ENCODE data around the gene GKN2.
A peak's percentile ranks its signal among the peaks of the same experiment; 100 is the strongest.
"Not testable (repeated sequence)": the region's sequence is repeated elsewhere in the genome, so short reads cannot be mapped to it uniquely, and the experiment has no call there.

GKN2 gene

GRCh38 chr2:68955432-68955831, 2.7 kb upstream of the GKN2 start:
- H3K27me3 ChIP-seq (replicated peaks; ENCODE audit: control insufficient read depth, insufficient read depth, low read length); H3K9me3 ChIP-seq (ENCODE audit: control insufficient read depth, low read length); DNase-seq (ENCODE audit: low read depth); H3K36me3 ChIP-seq (ENCODE audit: control insufficient read depth, insufficient read depth, low read length, severe bottlenecking); H3K4me3 ChIP-seq (ENCODE audit: low read length); H3K4me1 ChIP-seq (ENCODE audit: control insufficient read depth, insufficient read depth, low read length); H3K9ac ChIP-seq (ENCODE audit: low read length): not testable (repeated sequence)

- DNase-seq (ENCODE audit: low read depth), result no peak
- no peak overlapping the region for H3K4me3 ChIP-seq (ENCODE audit: low read length)
- H3K9ac ChIP-seq (ENCODE audit: low read length), result no peak overlapping the region
- no peaks in the 10 kb centered on the region for H3K9me3 ChIP-seq (ENCODE audit: control insufficient read depth, low read length)
- no peaks in the 10 kb centered on the region for H3K4me1 ChIP-seq (ENCODE audit: control insufficient read depth, insufficient read depth, low read length)
- no peaks in the 10 kb centered on the region for H3K36me3 ChIP-seq (ENCODE audit: control insufficient read depth, insufficient read depth, low read length, severe bottlenecking)
- H3K27me3 ChIP-seq (replicated peaks; ENCODE audit: control insufficient read depth, insufficient read depth, low read length), result no peaks in the 10 kb centered on the region
Observed at GRCh38 chr2:68951899-68952298, 794 bp downstream of the GKN2 start.

GRCh38 chr2:68948710-68949109, 4.0 kb downstream of the GKN2 start:
- Histone ChIP-seq H3K36me3 (ENCODE audit: control insufficient read depth, insufficient read depth, low read length, severe bottlenecking) (no peaks in the 10 kb centered on the region), H3K27me3 (replicated peaks; ENCODE audit: control insufficient read depth, insufficient read depth, low read length) (no peaks in the 10 kb centered on the region), H3K9me3 (ENCODE audit: control insufficient read depth, low read length) (no peaks in the 10 kb centered on the region), H3K9ac (ENCODE audit: low read length) (no peak overlapping the region), H3K4me1 (ENCODE audit: control insufficient read depth, insufficient read depth, low read length) (no peaks in the 10 kb centered on the region), H3K4me3 (ENCODE audit: low read length) (no peak overlapping the region)
- DNase-seq (ENCODE audit: low read depth), result no peak

- Histone ChIP-seq H3K9ac (ENCODE audit: low read length) (no peak overlapping the region), H3K27me3 (replicated peaks; ENCODE audit: control insufficient read depth, insufficient read depth, low read length) (no peaks in the 10 kb centered on the region), H3K9me3 (ENCODE audit: control insufficient read depth, low read length) (peaks cover 4% of the 10 kb centered on the region), H3K4me1 (ENCODE audit: control insufficient read depth, insufficient read depth, low read length) (no peaks in the 10 kb centered on the region), H3K36me3 (ENCODE audit: control insufficient read depth, insufficient read depth, low read length, severe bottlenecking) (no peaks in the 10 kb centered on the region), H3K4me3 (ENCODE audit: low read length) (no peak overlapping the region)
- DNase-seq (ENCODE audit: low read depth), result no peak
Observed at GRCh38 chr2:68946117-68946516, 6.6 kb downstream of the GKN2 start.

- Histone ChIP-seq H3K9ac (ENCODE audit: low read length) (peak overlapping the region; percentile 18), H3K9me3 (ENCODE audit: control insufficient read depth, low read length) (peaks cover 13% of the 10 kb centered on the region), H3K4me3 (ENCODE audit: low read length) (no peak overlapping the region), H3K36me3 (ENCODE audit: control insufficient read depth, insufficient read depth, low read length, severe bottlenecking) (no peaks in the 10 kb centered on the region), H3K4me1 (ENCODE audit: control insufficient read depth, insufficient read depth, low read length) (no peaks in the 10 kb centered on the region), H3K27me3 (replicated peaks; ENCODE audit: control insufficient read depth, insufficient read depth, low read length) (no peaks in the 10 kb centered on the region)
- DNase-seq (ENCODE audit: low read depth), result peak; percentile 89
Observed at GRCh38 chr2:68943581-68944568, 8.8 kb downstream of the GKN2 start.

- no peak overlapping the region for H3K4me3 ChIP-seq (ENCODE audit: low read length)
- no peak for DNase-seq (ENCODE audit: low read depth)
- no peaks in the 10 kb centered on the region for H3K36me3 ChIP-seq (ENCODE audit: control insufficient read depth, insufficient read depth, low read length, severe bottlenecking)
- H3K9me3 ChIP-seq (ENCODE audit: control insufficient read depth, low read length), result peaks cover 13% of the 10 kb centered on the region
- no peaks in the 10 kb centered on the region for H3K4me1 ChIP-seq (ENCODE audit: control insufficient read depth, insufficient read depth, low read length)
- H3K27me3 ChIP-seq (replicated peaks; ENCODE audit: control insufficient read depth, insufficient read depth, low read length), result no peaks in the 10 kb centered on the region
- no peak overlapping the region for H3K9ac ChIP-seq (ENCODE audit: low read length)
Observed at GRCh38 chr2:68942827-68943226, 9.9 kb downstream of the GKN2 start.

- DNase-seq (ENCODE audit: low read depth), result no peak
- Histone ChIP-seq H3K36me3 (ENCODE audit: control insufficient read depth, insufficient read depth, low read length, severe bottlenecking) (no peaks in the 10 kb centered on the region), H3K27me3 (replicated peaks; ENCODE audit: control insufficient read depth, insufficient read depth, low read length) (no peaks in the 10 kb centered on the region), H3K4me1 (ENCODE audit: control insufficient read depth, insufficient read depth, low read length) (peaks cover 23% of the 10 kb centered on the region), H3K4me3 (ENCODE audit: low read length) (no peak overlapping the region), H3K9me3 (ENCODE audit: control insufficient read depth, low read length) (peaks cover 13% of the 10 kb centered on the region), H3K9ac (ENCODE audit: low read length) (no peak overlapping the region)
Observed at GRCh38 chr2:68940369-68940768, 12.3 kb downstream of the GKN2 start.

GRCh38 chr2:68939962-68940361, 12.7 kb downstream of the GKN2 start:
- no peaks in the 10 kb centered on the region for H3K27me3 ChIP-seq (replicated peaks; ENCODE audit: control insufficient read depth, insufficient read depth, low read length)
- no peak overlapping the region for H3K9ac ChIP-seq (ENCODE audit: low read length)
- no peak for DNase-seq (ENCODE audit: low read depth)
- H3K9me3 ChIP-seq (ENCODE audit: control insufficient read depth, low read length), result peaks cover 13% of the 10 kb centered on the region
- H3K4me1 ChIP-seq (ENCODE audit: control insufficient read depth, insufficient read depth, low read length), result peaks cover 23% of the 10 kb centered on the region
- H3K4me3 ChIP-seq (ENCODE audit: low read length), result no peak overlapping the region
- no peaks in the 10 kb centered on the region for H3K36me3 ChIP-seq (ENCODE audit: control insufficient read depth, insufficient read depth, low read length, severe bottlenecking)

- peaks cover 33% of the 10 kb centered on the region for H3K4me1 ChIP-seq (ENCODE audit: control insufficient read depth, insufficient read depth, low read length)
- DNase-seq (ENCODE audit: low read depth), result no peak
- peaks cover 13% of the 10 kb centered on the region for H3K9me3 ChIP-seq (ENCODE audit: control insufficient read depth, low read length)
Observed at GRCh38 chr2:68938938-68939337, 13.8 kb downstream of the GKN2 start.

GRCh38 chr2:68937346-68938055, 15.2 kb downstream of the GKN2 start:
- peaks cover 48% of the 10 kb centered on the region for H3K4me1 ChIP-seq (ENCODE audit: control insufficient read depth, insufficient read depth, low read length)
- no peak overlapping the region for H3K9ac ChIP-seq (ENCODE audit: low read length)
- no peaks in the 10 kb centered on the region for H3K27me3 ChIP-seq (replicated peaks; ENCODE audit: control insufficient read depth, insufficient read depth, low read length)
- peaks cover 13% of the 10 kb centered on the region for H3K9me3 ChIP-seq (ENCODE audit: control insufficient read depth, low read length)
- H3K4me3 ChIP-seq (ENCODE audit: low read length), result no peak overlapping the region
- no peaks in the 10 kb centered on the region for H3K36me3 ChIP-seq (ENCODE audit: control insufficient read depth, insufficient read depth, low read length, severe bottlenecking)
- DNase-seq (ENCODE audit: low read depth), result no peak

More at GRCh38 chr2:68938938-68939337, 13.8 kb downstream of the GKN2 start:
- Histone ChIP-seq H3K4me3 (ENCODE audit: low read length) (no peak overlapping the region), H3K36me3 (ENCODE audit: control insufficient read depth, insufficient read depth, low read length, severe bottlenecking) (no peaks in the 10 kb centered on the region), H3K27me3 (replicated peaks; ENCODE audit: control insufficient read depth, insufficient read depth, low read length) (no peaks in the 10 kb centered on the region), H3K9ac (ENCODE audit: low read length) (no peak overlapping the region)

GRCh38 chr2:68936889-68937288, 15.8 kb downstream of the GKN2 start:
- H3K9me3 ChIP-seq (ENCODE audit: control insufficient read depth, low read length), result peaks cover 13% of the 10 kb centered on the region
- no peaks in the 10 kb centered on the region for H3K36me3 ChIP-seq (ENCODE audit: control insufficient read depth, insufficient read depth, low read length, severe bottlenecking)
- no peaks in the 10 kb centered on the region for H3K27me3 ChIP-seq (replicated peaks; ENCODE audit: control insufficient read depth, insufficient read depth, low read length)
- H3K9ac ChIP-seq (ENCODE audit: low read length), result peak overlapping the region; percentile 15
- DNase-seq (ENCODE audit: low read depth), result peak; percentile 33
- H3K4me1 ChIP-seq (ENCODE audit: control insufficient read depth, insufficient read depth, low read length), result peaks cover 54% of the 10 kb centered on the region
- no peak overlapping the region for H3K4me3 ChIP-seq (ENCODE audit: low read length)
